Measurements from ENCODE around the gene UNC93B1. TPM values are rescaled to one million over a fixed set of nuclear protein-coding genes. Genes with fewer than 3 reads are reported as not detected.

The UNC93B1 gene
- total RNA-seq, 2 experiments from 2014 or later, result 12.4 to 13.0 TPM

DNA sequence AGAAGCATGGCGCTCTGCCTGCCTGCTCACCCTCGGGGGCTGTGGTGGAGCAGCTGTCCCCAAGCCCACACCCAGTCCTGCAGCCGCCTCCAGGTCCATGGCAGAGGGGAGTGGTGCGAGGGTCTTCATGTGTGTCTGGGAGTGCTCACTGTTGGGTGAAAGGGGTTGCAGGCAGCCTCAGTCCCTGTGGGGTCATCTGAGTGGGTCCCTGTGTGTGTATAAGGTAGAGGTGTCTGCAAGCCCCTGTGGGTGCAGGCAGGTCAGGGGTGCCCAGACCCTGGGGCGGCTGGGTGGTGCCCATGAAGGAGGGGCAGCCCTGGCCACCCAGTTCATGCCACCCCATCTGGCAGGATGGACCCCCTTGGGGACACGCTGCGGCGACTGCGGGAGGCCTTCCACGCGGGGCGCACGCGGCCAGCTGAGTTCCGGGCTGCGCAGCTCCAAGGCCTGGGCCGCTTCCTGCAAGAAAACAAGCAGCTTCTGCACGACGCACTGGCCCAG lies 11.1 kb upstream of the UNC93B1 start:
- H3K27me3 Mint-ChIP-seq, result no peaks in the 10 kb centered on the region
- peaks cover 2% of the 10 kb centered on the region for H3K4me1 Mint-ChIP-seq (ENCODE audit: low read depth)
- no peak for ATAC-seq
- intact Hi-C loops (cut with micrococcal nuclease), result no loop called here
- ChIA-PET POLR2A (no interaction called here), CTCF (no interaction called here)
- no peak for DNase-seq
- no peaks in the 10 kb centered on the region for H3K36me3 Mint-ChIP-seq (ENCODE audit: low read depth)
- H3K9me3 Mint-ChIP-seq, result no peaks in the 10 kb centered on the region
- H3K27ac Mint-ChIP-seq, result no peak overlapping the region
- TF ChIP-seq, protein P1, sequence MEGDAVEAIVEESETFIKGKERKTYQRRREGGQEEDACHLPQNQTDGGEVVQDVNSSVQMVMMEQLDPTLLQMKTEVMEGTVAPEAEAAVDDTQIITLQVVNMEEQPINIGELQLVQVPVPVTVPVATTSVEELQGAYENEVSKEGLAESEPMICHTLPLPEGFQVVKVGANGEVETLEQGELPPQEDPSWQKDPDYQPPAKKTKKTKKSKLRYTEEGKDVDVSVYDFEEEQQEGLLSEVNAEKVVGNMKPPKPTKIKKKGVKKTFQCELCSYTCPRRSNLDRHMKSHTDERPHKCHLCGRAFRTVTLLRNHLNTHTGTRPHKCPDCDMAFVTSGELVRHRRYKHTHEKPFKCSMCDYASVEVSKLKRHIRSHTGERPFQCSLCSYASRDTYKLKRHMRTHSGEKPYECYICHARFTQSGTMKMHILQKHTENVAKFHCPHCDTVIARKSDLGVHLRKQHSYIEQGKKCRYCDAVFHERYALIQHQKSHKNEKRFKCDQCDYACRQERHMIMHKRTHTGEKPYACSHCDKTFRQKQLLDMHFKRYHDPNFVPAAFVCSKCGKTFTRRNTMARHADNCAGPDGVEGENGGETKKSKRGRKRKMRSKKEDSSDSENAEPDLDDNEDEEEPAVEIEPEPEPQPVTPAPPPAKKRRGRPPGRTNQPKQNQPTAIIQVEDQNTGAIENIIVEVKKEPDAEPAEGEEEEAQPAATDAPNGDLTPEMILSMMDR (IDR thresholded peaks at IDR 0.05), result no peak
- H3K4me3 Mint-ChIP-seq, result no peak overlapping the region

DNA sequence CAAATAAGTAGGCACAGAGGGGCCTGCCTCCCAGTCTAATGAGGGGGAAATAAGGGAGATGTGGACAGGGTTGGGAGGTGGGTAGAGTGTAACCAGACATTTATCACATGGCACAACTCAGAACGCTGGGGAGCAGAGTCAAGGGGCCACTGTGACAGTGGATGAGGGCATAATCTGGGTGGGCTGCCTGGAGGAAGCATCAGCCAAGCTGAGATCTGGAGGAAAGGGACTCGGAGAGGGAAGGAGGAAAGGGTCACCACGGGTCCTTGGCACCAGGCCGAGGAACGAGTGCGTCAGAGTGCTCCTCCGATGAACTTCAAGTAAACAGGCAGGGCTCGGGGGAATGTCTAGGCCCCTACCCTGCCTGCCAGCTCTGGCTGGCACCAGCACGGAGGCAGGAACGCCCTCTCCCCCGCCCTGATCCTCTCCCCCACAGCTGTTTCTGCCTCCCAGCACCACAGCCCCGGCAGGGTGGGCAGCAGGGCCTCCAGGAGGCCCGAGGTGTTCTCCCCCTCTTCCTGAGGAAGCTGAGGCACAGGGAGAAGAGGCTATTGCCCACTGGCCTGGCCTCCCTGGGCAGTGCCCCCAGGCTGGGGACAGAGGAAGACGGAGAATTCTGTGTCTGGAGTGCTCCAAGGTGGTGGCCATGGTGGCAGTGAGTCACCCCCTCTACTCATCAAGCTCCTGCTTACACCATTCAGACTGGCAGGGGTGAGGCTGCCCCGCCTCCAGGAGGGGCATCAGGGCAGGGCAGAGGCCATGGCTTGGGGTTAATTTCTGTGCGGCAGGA lies 10.5 kb upstream of the UNC93B1 start:
- Mint-ChIP-seq H3K4me1 (ENCODE audit: low read depth) (peaks cover 4% of the 10 kb centered on the region), H3K27ac (no peak overlapping the region), H3K4me3 (no peak overlapping the region), H3K27me3 (no peaks in the 10 kb centered on the region), H3K9me3 (no peaks in the 10 kb centered on the region), H3K36me3 (ENCODE audit: low read depth) (no peaks in the 10 kb centered on the region)
- DNase-seq (no peak), ATAC-seq (peak; percentile 72)
- TF ChIP-seq, protein P1 (IDR thresholded peaks at IDR 0.05), result no peak
- CTCF ChIA-PET, result no interaction called here
- intact Hi-C loops (cut with micrococcal nuclease), result no loop called here
- POLR2A ChIA-PET, result no interaction called here

DNA sequence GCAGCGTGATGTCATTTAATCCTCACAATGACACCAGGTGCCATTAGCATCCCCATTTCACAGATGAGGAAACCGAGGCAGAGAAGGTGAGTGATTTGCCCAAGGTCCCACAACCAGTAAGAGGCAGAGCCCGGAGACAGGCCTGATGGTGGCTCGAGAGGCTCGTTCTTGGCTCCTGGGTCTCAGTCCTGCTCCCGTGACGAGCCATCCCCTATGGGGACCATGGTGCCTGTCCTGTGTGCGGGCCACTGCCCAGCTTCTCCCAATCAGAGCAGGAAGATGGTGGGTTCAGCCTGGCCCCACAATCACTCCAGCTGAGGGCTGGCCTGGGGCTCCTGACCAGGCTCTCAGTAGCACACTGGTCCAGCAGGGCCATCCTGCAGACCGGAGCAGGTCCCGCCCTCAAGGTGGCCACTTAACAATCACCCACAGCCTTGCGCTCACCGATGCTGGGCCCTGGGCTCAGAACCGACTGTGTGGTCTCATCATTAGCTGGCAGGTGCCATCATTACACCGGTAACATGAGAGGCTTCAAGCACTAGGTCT lies 9.8 kb upstream of the UNC93B1 start:
- H3K9me3 Mint-ChIP-seq, result no peaks in the 10 kb centered on the region
- intact Hi-C loops (cut with micrococcal nuclease), result no loop called here
- H3K4me1 Mint-ChIP-seq (ENCODE audit: low read depth), result peaks cover 8% of the 10 kb centered on the region
- no peaks in the 10 kb centered on the region for H3K36me3 Mint-ChIP-seq (ENCODE audit: low read depth)
- ChIA-PET CTCF (no interaction called here), POLR2A (no interaction called here)
- TF ChIP-seq, protein P1 (IDR thresholded peaks at IDR 0.05), result no peak
- H3K4me3 Mint-ChIP-seq, result no peak overlapping the region
- DNase-seq (no peak), ATAC-seq (no peak)
- no peaks in the 10 kb centered on the region for H3K27me3 Mint-ChIP-seq
- no peak overlapping the region for H3K27ac Mint-ChIP-seq

DNA sequence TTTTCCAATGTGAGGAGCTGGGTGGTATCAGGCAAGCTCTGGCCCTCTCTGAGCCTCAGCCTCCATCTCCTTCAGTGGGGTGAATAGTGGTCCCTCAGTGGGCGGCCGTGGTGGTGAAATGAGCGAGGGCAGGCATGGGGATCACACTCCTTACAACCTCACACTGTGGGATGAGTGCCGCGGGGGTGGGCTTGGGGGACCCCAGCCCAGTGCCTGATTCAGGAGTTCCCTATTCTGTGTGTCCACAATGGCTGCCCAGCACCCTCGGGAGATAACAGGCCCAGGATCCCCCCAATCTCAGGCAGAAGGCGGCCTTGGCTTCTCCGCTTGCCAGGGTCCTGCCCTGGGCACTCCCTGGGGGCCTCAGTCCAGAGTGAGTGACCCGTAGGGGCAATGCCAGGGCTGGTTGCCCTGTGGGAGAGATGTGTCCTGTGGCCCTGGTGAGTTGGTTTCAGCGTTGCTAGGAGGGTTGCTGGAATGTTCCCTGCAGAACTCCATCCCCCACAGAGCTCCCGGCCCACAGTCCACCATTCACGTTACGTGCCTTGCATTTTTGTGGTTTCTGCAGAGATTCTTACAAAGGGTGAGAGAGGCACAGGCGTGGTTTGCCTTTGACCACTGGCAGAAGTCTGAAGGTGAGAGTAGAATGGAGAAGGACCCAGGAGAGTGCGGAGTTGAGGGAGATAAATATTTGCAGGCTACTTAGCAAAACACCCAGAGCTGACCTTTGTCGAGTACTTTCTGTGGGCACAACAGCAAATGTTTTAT lies 9.1 kb upstream of the UNC93B1 start:
- TF ChIP-seq, protein P1 (IDR thresholded peaks at IDR 0.05), result no peak
- Mint-ChIP-seq H3K4me3 (no peak overlapping the region), H3K36me3 (ENCODE audit: low read depth) (no peaks in the 10 kb centered on the region), H3K27me3 (no peaks in the 10 kb centered on the region), H3K27ac (no peak overlapping the region), H3K9me3 (no peaks in the 10 kb centered on the region), H3K4me1 (ENCODE audit: low read depth) (peaks cover 8% of the 10 kb centered on the region)
- intact Hi-C loops (cut with micrococcal nuclease), result no loop called here
- ChIA-PET CTCF (no interaction called here), POLR2A (interaction anchor here (0.5 kb wide), 1 partner anchor 9 kb away, joined by 3 read pairs; no protein-coding TSS in a partner anchor)
- DNase-seq (no peak), ATAC-seq (no peak)
